Keratinocyte (primary cell): ENCODE measurements around the gene ANKRD49. TPM values are rescaled to one million over a fixed set of nuclear protein-coding genes. Genes with fewer than 3 reads are reported as not detected.
A peak's percentile ranks its signal among the peaks of the same experiment; 100 is the strongest.

Experiments used
- DNase-seq: peaks from one replicate; pipeline ENCODE4 v3.0.0-alpha.2; 2011; ENCODE audit warnings: low read depth, missing footprints, low spot score
- FAIRE-seq: peaks from 2 replicates; lab custom pipeline; 2011; peaks lifted over from hg19 to GRCh38; lab: Jason Lieb, UNC
- H2AFZ ChIP-seq: 2 replicates; pipeline ENCODE4 v1.6.0; 2012; ENCODE audit warnings: low read length, control low read depth, inconsistent platforms; ENCODE audit not compliant: control insufficient read depth
- H3K27ac ChIP-seq: 2 replicates; pipeline ENCODE4 v1.5.1; 2011; ENCODE audit warnings: low read length; ENCODE audit not compliant: control insufficient read depth, insufficient read depth
- H3K27me3 ChIP-seq: 3 replicates; pipeline ENCODE4 v1.6.0; 2011; ENCODE audit warnings: low read length; ENCODE audit not compliant: control insufficient read depth, insufficient read depth; ENCODE audit errors: extremely low read depth
- H3K36me3 ChIP-seq, 2 experiments: 2 replicates in 1 of 2; 3 replicates in 1 of 2; pipeline ENCODE4 v1.5.1; 2011; ENCODE audit warnings: low read length in 2 of 2, mild to moderate bottlenecking in 1 of 2; ENCODE audit not compliant: control insufficient read depth in 2 of 2, insufficient read depth in 2 of 2; ENCODE audit errors: extremely low read depth in 1 of 2
- H3K4me1 ChIP-seq: 3 replicates; pipeline ENCODE4 v1.5.1; 2011; ENCODE audit warnings: low read length; ENCODE audit not compliant: control insufficient read depth, insufficient read depth; ENCODE audit errors: extremely low read depth
- H3K4me2 ChIP-seq: 3 replicates; pipeline ENCODE4 v1.6.0; 2011; ENCODE audit warnings: low read depth, low read length; ENCODE audit not compliant: control insufficient read depth, insufficient read depth; ENCODE audit errors: extremely low read depth
- H3K4me3 ChIP-seq, 3 experiments: fragments of 200-600 bp in 1 of 3; sonication (generic) in 1 of 3; 2 replicates in 2 of 3; 3 replicates in 1 of 3; pipeline ENCODE4 v1.5.1; 2011 to 2016; ENCODE audit warnings: low read length in 3 of 3, mild to moderate bottlenecking in 3 of 3, control low read depth in 2 of 3, inconsistent platforms in 1 of 3, low read depth in 1 of 3, mixed read lengths in 1 of 3, mixed run types in 1 of 3, moderate library complexity in 1 of 3; ENCODE audit not compliant: control insufficient read depth in 2 of 3, insufficient read depth in 2 of 3; ENCODE audit errors: extremely low read depth in 1 of 3
- H3K79me2 ChIP-seq: 2 replicates; pipeline ENCODE4 v1.6.0; 2012; ENCODE audit warnings: low read length; ENCODE audit not compliant: control insufficient read depth, insufficient read depth
- H3K9ac ChIP-seq: 3 replicates; pipeline ENCODE4 v1.6.0; 2011; ENCODE audit warnings: low read length; ENCODE audit not compliant: control insufficient read depth, insufficient read depth; ENCODE audit errors: extremely low read depth
- H3K9me1 ChIP-seq: 3 replicates; pipeline ENCODE4 v1.6.0; 2011; ENCODE audit warnings: low read length; ENCODE audit not compliant: control insufficient read depth, insufficient read depth; ENCODE audit errors: extremely low read depth
- H3K9me3 ChIP-seq: 2 replicates; pipeline ENCODE4 v1.5.1; 2012; ENCODE audit warnings: low read depth, low read length; ENCODE audit not compliant: control insufficient read depth
- H4K20me1 ChIP-seq: 3 replicates; pipeline ENCODE4 v1.6.0; 2011; ENCODE audit warnings: low read length; ENCODE audit not compliant: control insufficient read depth, insufficient read depth; ENCODE audit errors: extremely low read depth
- CTCF ChIP-seq, 3 experiments: IDR thresholded peaks in 1 of 3; conservative IDR thresholded peaks in 1 of 3; optimal IDR thresholded peaks in 1 of 3; 2 replicates in 2 of 3; 3 replicates in 1 of 3; pipeline versions ENCODE3 to v1.5.1; 2011; ENCODE audit warnings: low read length in 3 of 3, mild to moderate bottlenecking in 3 of 3, moderate library complexity in 2 of 3, control low read depth in 1 of 3, inconsistent platforms in 1 of 3; ENCODE audit not compliant: insufficient read depth in 2 of 3; ENCODE audit errors: extremely low read depth in 1 of 3
- EZH2 ChIP-seq: IDR thresholded peaks from one replicate; pipeline ENCODE4 v1.6.1; 2012; ENCODE audit warnings: inconsistent platforms, mild to moderate bottlenecking, low read length, moderate library complexity
- dilution Hi-C: fragments of 300-500 bp; cut with MboI; formaldehyde crosslinking; loops from one replicate; pipeline ENCODE4 v1.7.0; 2020; ENCODE audit warnings: low sequenced_read_pairs; ENCODE audit not compliant: extremely low pct_ligation_motif_present
- polyA plus RNA-seq, 5 experiments: library from polyadenylated mRNA; depleted of rRNA in 3 of 5; stranded (reverse) in 3 of 5; stranded (forward) in 1 of 5; unstranded in 1 of 5; fragments of >200 nt; gene quantifications; 1 replicate in 1 of 5; 2 replicates in 3 of 5; 3 replicates in 1 of 5; pipeline versions ENCODE4 v1.2.1 to v1.2.3, GENCODE V29; 2011 to 2012; ENCODE audit warnings: missing spikeins in 2 of 5, low read depth in 1 of 5, low replicate concordance in 1 of 5

Gene ANKRD49
- polyA plus RNA-seq, 1 donor (not counting 4 experiments of a cell fraction or from before 2014, with no cell fraction given): 17.1 TPM

- no peak overlapping the region for H3K4me3 ChIP-seq
- TF ChIP-seq EZH2 (no peak), CTCF (optimal IDR thresholded peaks at IDR 0.05 in 1 of 3, IDR thresholded peaks at IDR 0.05 in 1 of 3, conservative IDR thresholded peaks at IDR 0.05 in 1 of 3; ENCODE audit: extremely low read depth in 1 of 3, insufficient read depth in 2 of 3, low read length in 3 of 3) (no peak)
- no peak overlapping the region for H3K4me2 ChIP-seq
- no peak overlapping the region for H3K27ac ChIP-seq
- no peaks in the 10 kb centered on the region for H3K36me3 ChIP-seq
- no peaks in the 10 kb centered on the region for H4K20me1 ChIP-seq
- H2AFZ ChIP-seq: no peak overlapping the region
- no peaks in the 10 kb centered on the region for H3K9me1 ChIP-seq
- H3K9ac ChIP-seq: no peak overlapping the region
- DNase-seq: no peak
- H3K27me3 ChIP-seq: no peaks in the 10 kb centered on the region
- peaks cover 4% of the 10 kb centered on the region for H3K4me1 ChIP-seq
- no peak for FAIRE-seq
- H3K9me3 ChIP-seq: no peaks in the 10 kb centered on the region
- H3K79me2 ChIP-seq: no peaks in the 10 kb centered on the region
- dilution Hi-C loops: no loop called here
Observed at GRCh38 chr11:94507485-94507884, 13.7 kb downstream of the ANKRD49 start.

GRCh38 chr11:94511932-94512781 lies 18.4 kb downstream of the ANKRD49 start, which contains the start of gene C11orf97:
TSS of gene C11orf97 (plus strand) at chr11:94512461. CDS start at chr11:94512529, 68 bp downstream.
- dilution Hi-C loops: no loop called here
- DNase-seq: no peak

More at GRCh38 chr11:94511932-94512781, 18.4 kb downstream of the ANKRD49 start, which contains the start of gene C11orf97:
- peak within 1 kb of the TSS; percentile 30 to 73 (median 66) for H3K4me3 ChIP-seq
- H4K20me1 ChIP-seq: no peaks in the 10 kb centered on the region
- FAIRE-seq: no peak
- TF ChIP-seq CTCF (optimal IDR thresholded peaks at IDR 0.05 in 1 of 3, IDR thresholded peaks at IDR 0.05 in 1 of 3, conservative IDR thresholded peaks at IDR 0.05 in 1 of 3; ENCODE audit: extremely low read depth in 1 of 3, insufficient read depth in 2 of 3, low read length in 3 of 3): no peak
- no peak for TF ChIP-seq EZH2
- no peaks in the 10 kb centered on the region for H3K27me3 ChIP-seq
- H3K9me1 ChIP-seq: no peaks in the 10 kb centered on the region
- peaks cover 15% of the 10 kb centered on the region for H3K4me1 ChIP-seq
- peak within 1 kb of the TSS; percentile 71 for H2AFZ ChIP-seq
- H3K27ac ChIP-seq: no peak within 1 kb of the TSS
- H3K36me3 ChIP-seq: no peaks in the 10 kb centered on the region
- peak within 1 kb of the TSS; percentile 35 for H3K9ac ChIP-seq
- H3K79me2 ChIP-seq: no peaks in the 10 kb centered on the region
- H3K4me2 ChIP-seq: peak within 1 kb of the TSS; percentile 90
- no peaks in the 10 kb centered on the region for H3K9me3 ChIP-seq
